H1 (cell line): ENCODE results near the gene EIF3J. TPM values are rescaled to one million over a fixed set of nuclear protein-coding genes. Genes with fewer than 3 reads are reported as not detected.

Source experiments
- CTCF ChIA-PET: fragments of 300-600 bp; sonication (Branson Sonifier 250); formaldehyde crosslinking; loops from one replicate; lab custom pipeline; 2021; ENCODE audit not compliant: partially characterized antibody; lab: Charles Lee
- POLR2A ChIA-PET: fragments of 300-600 bp; sonication (Branson Sonifier 250); formaldehyde crosslinking; loops from one replicate; lab custom pipeline; 2021; ENCODE audit warnings: inconsistent platforms; ENCODE audit not compliant: partially characterized antibody; lab: Charles Lee
- DNase-seq, 2 experiments: peaks; one replicate each; pipeline versions ENCODE4 v3.0.0 to v3.0.0-alpha.2; 2010 to 2022; ENCODE audit warnings: low spot score in 2 of 2, low read depth in 1 of 2, mixed read lengths in 1 of 2
- FAIRE-seq: peaks from 2 replicates; lab custom pipeline; 2011; peaks lifted over from hg19 to GRCh38; lab: Jason Lieb, UNC
- H2AFZ ChIP-seq: 2 replicates; pipeline ENCODE4 v1.8.1; 2012; ENCODE audit warnings: low read length, inconsistent platforms
- H2AK5ac ChIP-seq: 2 replicates; pipeline ENCODE4 v1.6.1; 2013; ENCODE audit warnings: low read depth, low read length
- H2BK120ac ChIP-seq: replicated peaks from 2 replicates; pipeline ENCODE3; 2013; ENCODE audit warnings: low read depth, low read length, inconsistent platforms
- H2BK12ac ChIP-seq: 2 replicates; pipeline ENCODE4 v1.6.1; 2013; ENCODE audit warnings: low read depth, low read length
- H2BK15ac ChIP-seq: 2 replicates; pipeline ENCODE4 v1.6.1; 2013; ENCODE audit warnings: low read length
- H2BK20ac ChIP-seq: 2 replicates; pipeline ENCODE4 v1.6.1; 2013; ENCODE audit warnings: low read length
- H2BK5ac ChIP-seq: 2 replicates; pipeline ENCODE4 v1.6.1; 2013; ENCODE audit warnings: low read depth, low read length
- H3K14ac ChIP-seq: 2 replicates; pipeline ENCODE4 v1.6.1; 2013; ENCODE audit warnings: inconsistent platforms; ENCODE audit not compliant: insufficient read length
- H3K18ac ChIP-seq: 2 replicates; pipeline ENCODE4 v1.6.1; 2013; ENCODE audit warnings: low read length; ENCODE audit errors: extremely low read depth
- H3K23ac ChIP-seq: 2 replicates; pipeline ENCODE4 v1.6.1; 2013; ENCODE audit warnings: inconsistent platforms; ENCODE audit not compliant: insufficient read length
- H3K23me2 ChIP-seq: 2 replicates; pipeline ENCODE4 v1.6.1; 2013; ENCODE audit warnings: low read depth, low read length
- H3K27ac ChIP-seq: 2 replicates; pipeline ENCODE4 v1.6.1; 2011; ENCODE audit warnings: low read depth, low read length, inconsistent platforms
- H3K27me3 ChIP-seq, 4 experiments: replicated peaks in 1 of 4; 1 replicate in 1 of 4; 2 replicates in 3 of 4; pipeline versions ENCODE4 v1.6.1 to v1.8.1; 2011 to 2013; ENCODE audit warnings: low read length in 3 of 4, mild to moderate bottlenecking in 3 of 4, inconsistent platforms in 2 of 4, mixed read lengths in 2 of 4, moderate library complexity in 1 of 4; ENCODE audit not compliant: control insufficient read depth in 3 of 4, insufficient read depth in 3 of 4; ENCODE audit errors: extremely low read depth in 1 of 4
- H3K36me3 ChIP-seq, 4 experiments: 2 replicates each; pipeline versions ENCODE4 v1.6.1 to v1.8.1; 2011 to 2013; ENCODE audit warnings: mild to moderate bottlenecking in 4 of 4, low read length in 3 of 4, moderate library complexity in 2 of 4, control low read depth in 1 of 4, inconsistent platforms in 1 of 4; ENCODE audit not compliant: insufficient read depth in 4 of 4, control insufficient read depth in 2 of 4
- H3K4ac ChIP-seq: replicated peaks from 2 replicates; pipeline ENCODE3; 2013; ENCODE audit warnings: low read length, low read depth, mixed read lengths, inconsistent platforms; ENCODE audit not compliant: insufficient read length
- H3K4me1 ChIP-seq, 4 experiments: replicated peaks in 1 of 4; 1 replicate in 1 of 4; 2 replicates in 3 of 4; pipeline versions ENCODE4 v1.6.1 to v1.8.1; 2011 to 2013; ENCODE audit warnings: low read length in 3 of 4, inconsistent platforms in 2 of 4, mixed read lengths in 1 of 4; ENCODE audit not compliant: insufficient read depth in 4 of 4, control insufficient read depth in 3 of 4
- H3K4me2 ChIP-seq, 2 experiments: 2 replicates each; pipeline versions ENCODE4 v1.6.1 to v1.8.1; 2011 to 2013; ENCODE audit warnings: low read depth in 2 of 2, low read length in 2 of 2, control low read depth in 1 of 2, inconsistent platforms in 1 of 2, mild to moderate bottlenecking in 1 of 2; ENCODE audit not compliant: insufficient read depth in 1 of 2
- H3K4me3 ChIP-seq, 4 experiments: fragments of 200-600, 300-600 bp in 1 of 4; sonication (generic), shearing (Covaris generic), sonication (Bioruptor Twin) in 1 of 4; 2 replicates each; pipeline versions ENCODE4 v1.5.1 to v1.8.1; 2011 to 2016; ENCODE audit warnings: low read length in 4 of 4, low read depth in 3 of 4, control low read depth in 2 of 4, inconsistent platforms in 2 of 4, mild to moderate bottlenecking in 2 of 4, mixed read lengths in 1 of 4, moderate library complexity in 1 of 4; ENCODE audit not compliant: insufficient read depth in 2 of 4; ENCODE audit errors: extremely low read depth in 1 of 4
- H3K56ac ChIP-seq: replicated peaks from 2 replicates; pipeline ENCODE3; 2013; ENCODE audit warnings: low read depth, mild to moderate bottlenecking, mixed read lengths, low read length, inconsistent platforms; ENCODE audit not compliant: insufficient read length
- H3K79me1 ChIP-seq: 2 replicates; pipeline ENCODE4 v1.6.1; 2013; ENCODE audit warnings: low read depth, low read length, control low read depth
- H3K79me2 ChIP-seq, 2 experiments: 2 replicates each; pipeline versions ENCODE4 v1.6.1 to v1.8.1; 2012 to 2013; ENCODE audit warnings: low read length in 2 of 2, mild to moderate bottlenecking in 2 of 2, inconsistent platforms in 1 of 2; ENCODE audit not compliant: insufficient read depth in 2 of 2, control insufficient read depth in 1 of 2
- H3K9ac ChIP-seq, 4 experiments: replicated peaks in 1 of 4; 1 replicate in 1 of 4; 2 replicates in 3 of 4; pipeline versions ENCODE4 v1.6.1 to v1.8.1; 2011 to 2013; ENCODE audit warnings: low read depth in 3 of 4, low read length in 3 of 4, control low read depth in 2 of 4, mild to moderate bottlenecking in 2 of 4, moderate library complexity in 2 of 4, inconsistent platforms in 1 of 4; ENCODE audit errors: extremely low read depth in 1 of 4
- H3K9me3 ChIP-seq, 2 experiments: 2 replicates each; pipeline versions ENCODE4 v1.6.1 to v1.8.1; 2012 to 2013; ENCODE audit warnings: mild to moderate bottlenecking in 2 of 2, moderate library complexity in 2 of 2, control low read depth in 1 of 2, inconsistent platforms in 1 of 2, low read depth in 1 of 2, low read length in 1 of 2, mixed read lengths in 1 of 2; ENCODE audit not compliant: insufficient read depth in 2 of 2
- H4K20me1 ChIP-seq, 2 experiments: replicated peaks in 1 of 2; 2 replicates each; pipeline versions ENCODE3 to v1.8.1; 2011 to 2013; ENCODE audit warnings: inconsistent platforms in 2 of 2, low read length in 2 of 2, mild to moderate bottlenecking in 1 of 2; ENCODE audit not compliant: insufficient read depth in 2 of 2, control insufficient read depth in 1 of 2
- H4K5ac ChIP-seq: 2 replicates; pipeline ENCODE4 v1.6.1; 2013; ENCODE audit warnings: low read length, low read depth, mixed read lengths, inconsistent platforms; ENCODE audit not compliant: insufficient read length
- H4K8ac ChIP-seq: 2 replicates; pipeline ENCODE4 v1.8.0; 2013; ENCODE audit warnings: mild to moderate bottlenecking, moderate library complexity, low read length, inconsistent platforms; ENCODE audit not compliant: insufficient read depth; ENCODE audit errors: extremely low read depth
- H4K91ac ChIP-seq: replicated peaks from 2 replicates; pipeline ENCODE3; 2013; ENCODE audit warnings: low read length, mixed read lengths, inconsistent platforms; ENCODE audit not compliant: insufficient read length
- HDAC2 ChIP-seq, 2 experiments: fragments of 300-600 bp in 1 of 2; sonication (generic) in 1 of 2; IDR thresholded peaks; 2 replicates each; pipeline ENCODE4 v1.6.1; 2011 to 2012; ENCODE audit warnings: low read depth in 2 of 2, low read length in 2 of 2, mild to moderate bottlenecking in 2 of 2, moderate library complexity in 2 of 2, borderline replicate concordance in 1 of 2, inconsistent platforms in 1 of 2
- MAFK ChIP-seq: IDR thresholded peaks from 2 replicates; pipeline ENCODE4 v1.6.1; 2012; ENCODE audit warnings: low read depth, mild to moderate bottlenecking, improper control_type of control experiment, low read length
- PHF8 ChIP-seq: fragments of 200-600 bp; sonication (generic); conservative IDR thresholded peaks from 2 replicates; pipeline ENCODE4 v1.7.1; 2012; ENCODE audit warnings: low read depth, mild to moderate bottlenecking, inconsistent platforms, low read length, moderate library complexity
- SIRT6 ChIP-seq: IDR thresholded peaks from one replicate; pipeline ENCODE4 v1.7.1; 2012; ENCODE audit warnings: low read length, inconsistent platforms
- SP1 ChIP-seq: IDR thresholded peaks from 2 replicates; pipeline ENCODE4 v1.6.1; 2011; ENCODE audit warnings: low read depth, low read length
- TCF12 ChIP-seq: IDR thresholded peaks from 2 replicates; pipeline ENCODE4 v1.6.1; 2011; ENCODE audit warnings: low read depth, mild to moderate bottlenecking, low read length
- WGBS, 2 experiments: shearing (Covaris generic) in 1 of 2; methylation state at CpG; one replicate each; pipeline versions ENCODE4 v1.1.6 to v1.1.7; 2013 to 2015; ENCODE audit warnings: low lambda C conversion rate in 2 of 2, mixed read lengths in 2 of 2, inconsistent platforms in 1 of 2, low coverage in 1 of 2, missing lambda C conversion rate in 1 of 2; ENCODE audit not compliant: insufficient replicate concordance in 2 of 2, insufficient coverage in 1 of 2, insufficient read length in 1 of 2; ENCODE audit errors: extremely low coverage in 1 of 2, missing lambda C conversion rate in 1 of 2; 5-methylcytosine and 5-hydroxymethylcytosine counted together
- polyA plus RNA-seq, 7 experiments: library from polyadenylated mRNA; depleted of rRNA in 3 of 7; stranded (reverse) in 5 of 7; unstranded in 2 of 7; fragments of >200 nt in 5 of 7; fragments of 200-250 nt in 2 of 7; gene quantifications; 1 replicate in 5 of 7; 2 replicates in 1 of 7; 4 replicates in 1 of 7; pipeline versions ENCODE4 v1.2.1 to v1.2.3, GENCODE V29; 2011 to 2013; ENCODE audit warnings: missing spikeins in 2 of 7, mixed read lengths in 2 of 7
- total RNA-seq: library from RNA; stranded (reverse); fragmentation: NEBNext Ultra II Directional; extraction: Animal tissue kit (Norgen Biotek cat#: 25700); gene quantifications from 2 replicates; pipeline ENCODE4 v1.2.1, GENCODE V29; 2021

Gene EIF3J
- total and polyA plus RNA-seq, 2 of the 8 experiments (the other 6 are each of a cell fraction or from before 2014, with no cell fraction given), result 26.8 to 119 TPM

DNA sequence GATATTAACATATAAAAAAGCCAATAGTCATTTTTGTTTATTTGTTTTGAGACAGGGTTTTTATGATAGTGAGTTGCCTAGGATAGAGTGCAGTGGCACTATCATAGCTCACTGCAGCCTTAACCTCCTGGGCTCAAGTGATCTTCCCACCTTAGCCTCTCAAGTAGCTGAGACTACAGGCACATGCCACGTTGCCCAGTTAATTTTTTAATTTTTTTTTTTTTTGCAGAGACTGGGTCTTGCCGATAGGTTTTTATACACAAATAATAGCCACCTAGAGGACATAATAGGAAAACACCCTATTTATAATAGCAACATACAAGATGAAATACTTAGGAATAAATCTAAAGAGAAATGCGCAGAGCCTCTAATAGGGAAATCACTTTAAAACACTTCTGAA lies 13.3 kb downstream of the EIF3J start:
- Histone ChIP-seq H2AFZ (no peak overlapping the region), H3K4me1 (no peaks in the 10 kb centered on the region), H3K27me3 (no peaks in the 10 kb centered on the region), H4K5ac (no peak overlapping the region), H4K20me1 (peaks cover 0 to 5% of the 10 kb centered on the region in 2 experiments), H3K9ac (no peak overlapping the region), H3K4ac (no peak overlapping the region), H3K36me3 (peaks cover 3 to 38% (median 20%) of the 10 kb centered on the region in 4 experiments), H3K56ac (no peak overlapping the region), H4K8ac (no peak overlapping the region), H2BK12ac (no peak overlapping the region), H2AK5ac (no peak overlapping the region), H3K4me2 (no peak overlapping the region), H3K79me2 (peaks cover 0 to 37% of the 10 kb centered on the region in 2 experiments; a peak in 3 of 4 replicates), H3K27ac (no peak overlapping the region), H2BK20ac (no peak overlapping the region), H2BK120ac (no peak overlapping the region), H3K9me3 (no peaks in the 10 kb centered on the region), H3K23ac (no peak overlapping the region), H4K91ac (no peak overlapping the region), H3K18ac (no peak overlapping the region), H2BK15ac (no peak overlapping the region), H3K4me3 (no peak overlapping the region), H2BK5ac (no peak overlapping the region), H3K23me2 (no peaks in the 10 kb centered on the region), H3K14ac (no peak overlapping the region), H3K79me1 (no peaks in the 10 kb centered on the region)
- ChIA-PET CTCF (interaction anchor here (0.6 to 1.7 kb wide), 10 partner anchors 8 to 403 kb away, joined by 3 to 6 read pairs (median 3); partner anchors contain the start of gene EIF3J), POLR2A (interaction anchor here (0.8 to 1.7 kb wide), 2 partner anchors 13 kb away, joined by 3 to 5 read pairs; partner anchors contain the start of gene EIF3J)
- whole genome bisulfite sequencing, 2 experiments, result 96% methylated on average over 3 of the region's 3 CpGs; no CpG with 5 or more reads in 1 of the 2 experiments
- FAIRE-seq, result no peak
- TF ChIP-seq SP1 (no peak), HDAC2 (IDR thresholded peaks at IDR 0.05; ENCODE audit: borderline replicate concordance in 1 of 2, low read depth in 2 of 2, low read length in 2 of 2) (no peak), SIRT6 (no peak), TCF12 (no peak), MAFK (no peak), PHF8 (no peak)
- DNase-seq, result no peak
